HG03175 (cell line): ENCODE data around the gene TMEM182.

ENCODE experiments used
- ATAC-seq: cut with Tn5 transposase; IDR thresholded peaks from one replicate; pipeline ENCODE4 v1.9.1; 2021; ENCODE audit warnings: mild to moderate bottlenecking, moderate library complexity; ENCODE audit not compliant: unreplicated experiment

TMEM182 gene

DNA sequence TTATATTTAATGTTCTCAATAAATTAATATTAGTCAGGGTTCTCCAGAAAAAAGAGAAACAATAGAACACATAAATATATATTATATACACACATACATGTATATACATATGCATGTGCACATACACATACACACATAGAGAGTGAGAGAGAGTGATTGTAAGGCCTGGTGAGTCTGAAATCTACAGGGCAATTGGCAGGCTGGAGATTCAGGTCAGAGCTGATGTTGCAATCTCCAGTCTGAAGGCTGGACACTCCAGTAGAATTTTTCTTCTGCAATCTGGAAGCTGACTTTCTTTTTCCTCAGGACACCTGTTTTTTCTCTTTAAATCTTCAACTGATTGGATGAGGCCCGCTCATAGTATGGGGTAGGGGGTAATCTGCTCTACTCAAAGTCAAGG is 3.2 kb downstream of the TMEM182 start:
- ATAC-seq: no peak

DNA sequence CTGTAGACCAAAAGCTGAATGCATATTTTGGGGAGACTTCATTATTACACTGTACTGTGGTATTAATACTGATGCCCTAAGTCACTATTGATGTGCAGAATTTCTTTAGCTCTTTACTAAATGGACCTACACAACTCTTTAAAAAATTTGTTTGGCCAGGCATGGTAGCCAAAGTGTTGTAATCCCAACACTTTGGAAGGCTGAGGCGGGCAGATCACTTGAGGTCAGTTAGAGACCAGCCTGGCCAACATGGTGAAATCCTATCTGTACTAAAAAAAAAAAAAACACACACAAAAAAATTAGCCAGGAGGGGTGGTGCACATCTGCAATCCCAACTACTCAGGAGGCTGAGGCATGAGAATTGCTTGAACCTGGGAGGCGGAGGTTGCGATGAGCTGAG is 6.4 kb downstream of the TMEM182 start:
- ATAC-seq: no peak

DNA sequence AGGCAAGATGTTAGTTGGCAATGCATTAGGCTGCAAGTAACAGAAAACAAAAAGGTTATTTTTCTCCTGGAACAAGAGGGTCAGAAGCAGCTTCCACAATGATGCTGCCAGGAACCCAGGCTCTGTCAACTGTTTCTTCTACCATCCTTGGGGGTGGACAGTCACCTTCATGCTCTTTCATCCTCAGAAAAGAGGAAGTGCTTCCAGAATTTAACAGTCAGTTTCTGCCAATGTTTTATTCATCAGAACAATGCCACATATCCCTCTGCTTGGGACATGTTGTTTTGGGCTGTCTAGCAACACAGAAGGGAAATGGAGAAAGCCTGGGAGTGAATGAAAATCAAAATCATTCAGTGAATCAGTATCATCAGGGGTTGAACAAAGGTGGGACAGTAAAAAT is 7.1 kb downstream of the TMEM182 start:
- ATAC-seq: no peak

DNA sequence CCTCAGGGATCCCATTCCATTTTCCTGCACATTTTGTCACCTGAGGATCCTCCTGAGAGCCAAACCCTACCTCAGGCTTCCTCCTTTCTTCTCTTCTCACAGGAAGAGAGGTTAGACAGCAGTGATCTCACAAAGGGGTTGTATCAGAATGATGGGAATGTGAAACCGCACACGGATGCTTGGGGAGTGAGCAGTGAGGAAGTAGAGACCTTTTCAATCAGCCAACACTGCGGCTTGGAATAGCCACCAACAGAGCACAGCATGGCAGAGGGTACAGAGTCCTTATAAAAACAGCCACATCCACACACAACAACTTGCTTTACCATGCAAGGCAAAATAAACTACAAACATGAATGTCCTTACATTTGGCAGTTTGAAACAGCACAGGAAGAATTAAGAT is 8.7 kb downstream of the TMEM182 start:
- ATAC-seq: no peak

DNA sequence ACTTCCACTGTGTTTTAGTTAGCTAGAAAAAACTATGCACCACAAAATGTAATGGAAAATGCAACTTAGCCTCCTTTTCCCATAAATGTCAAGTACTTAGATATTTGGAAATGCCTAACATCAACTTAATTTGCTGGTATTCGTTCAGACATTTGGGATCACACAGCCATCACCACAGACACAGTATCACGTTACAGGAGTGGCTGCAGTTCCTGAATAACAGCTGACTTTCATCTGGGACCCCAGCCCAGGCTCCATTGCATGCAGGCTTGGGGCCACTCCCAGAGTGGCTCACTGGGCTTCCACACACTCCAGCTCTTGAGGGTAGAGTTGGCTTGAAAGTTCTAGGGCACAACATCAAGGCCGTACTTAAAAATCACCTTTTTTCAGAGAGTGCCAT is 9.3 kb downstream of the TMEM182 start:
- ATAC-seq: no peak

DNA sequence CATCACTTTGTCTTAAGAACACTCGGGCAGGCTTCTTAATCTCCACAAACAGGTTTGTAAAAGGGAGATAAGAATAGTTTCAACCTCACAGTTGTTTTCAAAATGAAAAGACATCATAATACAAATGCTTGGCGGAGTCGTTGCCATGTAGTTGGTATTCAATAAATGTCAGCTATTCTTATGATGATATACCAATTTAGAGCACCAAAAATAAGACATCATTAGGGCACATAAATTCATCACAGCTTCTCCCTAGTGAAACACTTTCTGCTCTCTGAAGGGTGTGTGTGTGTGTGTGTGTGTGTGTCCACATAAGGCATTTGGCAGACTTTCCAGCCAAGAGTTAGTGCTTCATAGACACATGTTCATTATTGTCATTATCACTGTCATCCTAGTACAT is 10.8 kb downstream of the TMEM182 start:
- ATAC-seq: no peak

DNA sequence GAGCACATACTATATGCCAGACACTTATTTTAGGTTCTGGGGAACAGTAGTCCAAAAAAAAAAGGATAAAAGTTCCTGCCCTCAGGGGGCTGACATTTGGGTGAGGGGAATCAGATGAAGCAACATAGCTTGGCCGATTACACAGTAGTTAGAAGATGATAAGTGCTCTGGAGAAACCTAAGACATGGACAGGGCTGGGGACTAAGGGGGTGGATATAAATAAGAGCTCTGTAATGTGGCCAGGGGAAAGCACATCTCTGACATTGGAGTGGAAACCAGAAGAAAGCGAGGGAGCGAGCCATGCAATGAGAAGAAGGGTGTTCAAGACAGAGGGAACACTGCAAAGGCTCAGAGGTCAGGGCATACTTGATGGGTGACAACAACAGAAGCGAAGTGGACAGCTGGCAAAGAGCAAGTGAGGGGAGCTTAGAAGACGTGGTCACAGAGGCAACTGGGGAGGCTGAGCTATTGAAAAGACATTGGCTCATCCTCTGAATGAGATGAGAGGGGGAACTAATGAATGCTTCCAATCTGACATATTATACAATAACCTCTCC is 11.4 kb downstream of the TMEM182 start:
- ATAC-seq: no peak

DNA sequence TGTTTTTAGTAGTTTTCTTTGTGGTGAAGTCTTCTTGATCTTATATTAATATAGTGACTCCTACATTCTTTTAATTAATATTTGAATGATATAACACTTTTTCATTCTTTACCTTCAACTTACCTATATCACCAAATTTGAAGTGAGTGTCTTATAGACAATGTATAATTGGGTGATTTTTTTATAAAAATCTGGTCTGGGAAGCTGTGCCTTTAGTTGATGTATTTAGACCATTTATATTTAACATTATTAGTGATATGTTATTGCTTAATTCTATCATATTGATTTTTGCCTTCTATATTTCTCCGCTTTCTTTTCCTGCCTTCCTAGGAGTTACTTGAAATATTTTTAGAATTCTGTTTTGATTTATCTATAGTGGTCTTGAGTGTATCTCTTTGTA is 16.4 kb downstream of the TMEM182 start:
- ATAC-seq: no peak

DNA sequence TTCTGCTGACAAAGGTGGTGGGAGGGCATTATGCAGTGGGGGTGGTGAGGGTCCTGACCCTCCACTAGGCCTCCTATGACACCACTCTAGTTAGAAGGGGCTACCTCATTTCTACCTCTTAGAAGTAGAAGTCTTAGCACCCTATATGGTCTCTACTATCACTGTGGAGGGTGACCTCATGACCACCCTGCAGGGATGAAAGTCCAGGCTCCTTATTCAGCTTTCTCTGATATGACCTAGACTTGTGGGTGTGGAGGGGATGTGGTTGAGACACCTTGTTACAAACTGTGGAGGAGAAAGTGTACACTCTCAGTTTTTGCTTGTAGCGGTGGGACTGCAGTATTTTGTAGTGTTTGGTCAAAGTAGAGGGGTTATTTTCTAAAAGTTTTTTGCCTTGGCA is 18.6 kb downstream of the TMEM182 start:
- ATAC-seq: no peak

DNA sequence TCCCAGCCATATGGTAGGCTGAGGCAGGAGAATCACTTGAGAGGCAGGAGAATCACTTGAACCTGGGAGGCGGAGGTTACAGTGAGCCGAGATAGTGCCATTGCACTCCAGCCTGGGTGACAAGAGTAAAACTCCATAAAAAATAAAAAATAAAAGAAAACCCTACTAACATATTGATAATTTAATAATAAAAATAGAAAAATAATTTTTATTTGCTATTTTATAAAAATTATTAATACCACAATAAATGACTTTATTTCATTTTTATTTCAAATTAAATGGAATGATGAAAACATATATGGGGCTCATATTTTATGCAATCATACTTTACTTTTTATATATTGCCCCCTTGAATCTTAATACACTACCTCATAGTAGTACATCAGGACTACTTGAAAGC is 20.4 kb downstream of the TMEM182 start:
- no peak for ATAC-seq

DNA sequence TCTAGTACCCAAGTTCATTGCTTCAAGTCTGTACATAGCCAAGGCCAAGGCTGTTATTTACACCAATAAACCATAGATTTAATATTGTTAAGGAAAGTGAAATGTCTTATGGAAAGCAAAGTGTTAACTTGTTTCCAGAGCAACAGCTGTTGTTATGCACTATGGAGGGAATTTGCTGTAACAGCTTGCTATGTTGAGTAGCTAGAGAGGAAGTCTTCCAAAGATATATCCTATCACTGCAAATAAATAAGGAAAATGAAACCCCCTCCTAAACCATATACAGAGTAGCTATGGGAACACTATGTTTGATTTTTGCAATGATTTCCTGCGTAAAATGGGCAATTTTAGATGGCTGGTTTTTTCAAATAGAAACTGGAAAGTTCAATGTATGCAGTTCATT is 21.1 kb downstream of the TMEM182 start:
- no peak for ATAC-seq

DNA sequence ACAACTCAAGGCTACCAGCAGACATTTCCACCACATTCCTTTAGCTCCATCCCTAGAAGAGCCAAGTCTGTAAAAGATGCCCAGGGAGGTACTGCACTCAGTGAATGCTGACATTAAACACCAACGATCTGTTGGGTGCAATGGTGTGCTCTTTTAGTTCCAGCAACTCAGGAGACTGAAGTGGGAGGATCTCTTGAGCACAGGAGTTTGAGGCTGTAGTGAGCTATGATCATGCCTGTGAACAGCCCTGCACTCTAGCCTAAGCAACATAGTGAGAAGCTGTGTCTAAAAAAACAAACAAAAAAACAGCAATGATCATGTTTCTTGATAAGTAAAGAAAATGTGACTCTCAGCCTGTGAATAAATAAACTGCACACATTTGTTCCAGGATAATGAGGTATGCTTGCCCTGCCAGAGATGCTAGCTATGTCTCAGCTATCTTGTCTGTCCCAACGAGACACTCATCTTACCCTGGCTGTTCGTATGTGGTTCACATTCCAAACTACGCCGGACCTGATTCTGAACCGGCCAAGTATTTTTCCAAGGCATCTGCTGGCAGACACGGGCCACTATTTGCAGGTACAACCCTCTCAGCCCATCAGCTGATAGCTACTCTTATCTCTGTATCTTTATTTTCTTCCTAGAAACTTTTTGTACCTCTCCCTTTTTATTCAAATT is 21.8 kb downstream of the TMEM182 start:
- ATAC-seq: no peak

DNA sequence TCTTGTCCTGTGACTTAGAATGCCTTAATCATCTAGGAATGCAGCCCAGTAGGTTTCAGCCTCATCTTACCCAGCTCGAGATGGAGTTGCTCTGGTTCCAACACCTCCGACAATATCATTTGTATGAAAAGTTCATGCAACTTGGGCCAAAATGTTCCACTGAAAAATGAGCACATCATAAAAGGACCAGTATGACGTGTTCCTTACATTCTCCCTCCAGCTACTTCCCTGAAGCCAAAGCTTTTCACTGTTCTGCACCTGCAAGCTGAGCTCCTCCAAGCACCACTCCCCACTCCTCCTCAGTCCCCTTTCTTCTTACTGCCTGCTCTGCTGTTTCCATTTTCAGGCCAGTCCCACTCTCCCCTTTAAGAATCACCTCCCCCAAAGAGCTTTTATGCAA is 23.1 kb downstream of the TMEM182 start:
- no peak for ATAC-seq

DNA sequence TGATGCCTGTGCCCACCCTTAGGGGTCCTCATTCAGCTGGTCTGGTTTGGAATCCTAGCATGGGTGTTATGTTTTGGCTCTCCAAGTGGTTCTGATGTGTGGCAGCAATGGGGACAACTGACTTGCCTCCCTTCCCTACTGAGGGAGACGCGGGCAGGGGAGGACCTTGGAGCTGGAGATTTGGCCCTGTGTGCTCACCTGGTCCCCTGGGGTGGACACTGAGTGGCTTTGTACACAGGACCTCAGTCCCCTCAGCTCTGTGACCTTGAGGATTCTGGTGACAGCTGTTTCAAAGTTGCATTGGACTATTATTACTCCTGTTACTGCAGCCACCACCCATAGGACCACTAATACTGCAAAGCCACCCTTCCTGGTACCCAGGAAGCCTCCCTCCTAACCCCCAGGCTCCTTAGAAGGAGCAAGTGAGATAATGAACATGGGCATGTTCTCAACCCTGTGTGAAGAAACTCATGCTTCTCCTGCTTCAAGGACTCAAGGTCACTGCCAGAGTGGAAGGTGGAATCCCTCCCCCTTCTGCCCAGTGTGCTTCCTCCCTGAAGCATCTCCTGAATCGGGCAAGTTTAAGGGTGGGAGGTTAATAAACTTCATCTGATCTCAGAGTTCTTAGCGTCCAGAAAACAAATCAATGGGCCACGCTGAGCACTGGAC is 26.5 kb downstream of the TMEM182 start:
- ATAC-seq: no peak

DNA sequence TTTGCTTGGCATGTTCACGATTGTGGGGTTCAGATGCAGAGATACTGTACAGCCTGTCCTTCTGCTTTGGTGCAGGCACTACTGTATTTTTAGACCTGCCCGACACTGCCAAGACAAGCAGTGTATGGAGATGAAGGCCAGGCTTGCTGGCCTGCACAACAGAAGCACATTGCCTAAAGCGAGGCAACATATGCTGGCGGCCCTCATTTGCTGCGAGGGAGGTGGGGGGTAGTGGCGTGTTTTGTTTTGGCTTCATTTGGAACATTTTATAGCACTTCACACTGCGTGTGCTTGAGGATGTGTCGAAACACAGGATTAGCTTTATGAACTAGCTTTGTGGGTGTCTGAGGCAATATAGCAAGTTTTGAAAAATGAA is 27.0 kb downstream of the TMEM182 start:
- ATAC-seq: no peak

DNA sequence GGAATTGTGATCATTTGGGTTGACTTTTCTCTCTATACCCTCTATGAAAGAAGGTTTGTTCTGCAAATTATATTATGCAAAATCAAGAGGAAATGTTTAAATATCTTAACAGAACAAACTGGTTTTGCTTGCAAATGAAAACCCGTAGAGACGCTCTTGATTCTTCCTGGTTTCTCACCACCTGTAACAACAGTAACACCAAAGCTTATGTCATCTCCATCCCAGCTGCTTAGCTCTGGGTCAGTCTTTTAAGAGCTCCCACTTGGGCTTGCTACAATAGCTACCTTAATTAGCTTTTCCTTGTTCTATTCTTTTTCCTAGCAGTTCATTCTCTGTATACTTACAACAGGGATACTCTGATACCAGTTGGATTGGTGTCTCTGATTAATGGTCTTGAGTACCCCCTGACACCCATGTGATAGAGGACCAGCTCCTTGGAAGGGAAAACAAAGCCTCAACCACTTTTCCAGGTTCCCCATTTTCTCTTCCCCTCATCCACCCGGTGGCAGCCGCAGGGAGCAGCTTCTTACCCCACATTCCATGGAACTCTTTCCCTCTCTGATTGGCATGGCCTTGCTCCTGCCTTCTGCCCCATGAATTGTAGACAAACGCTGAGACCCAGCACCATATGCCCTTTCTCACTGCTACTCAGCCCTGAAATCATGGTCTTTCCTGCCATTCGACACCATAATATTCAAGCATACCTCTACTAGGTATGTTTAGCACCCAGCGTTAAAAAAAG is 27.7 kb downstream of the TMEM182 start:
- no peak for ATAC-seq

DNA sequence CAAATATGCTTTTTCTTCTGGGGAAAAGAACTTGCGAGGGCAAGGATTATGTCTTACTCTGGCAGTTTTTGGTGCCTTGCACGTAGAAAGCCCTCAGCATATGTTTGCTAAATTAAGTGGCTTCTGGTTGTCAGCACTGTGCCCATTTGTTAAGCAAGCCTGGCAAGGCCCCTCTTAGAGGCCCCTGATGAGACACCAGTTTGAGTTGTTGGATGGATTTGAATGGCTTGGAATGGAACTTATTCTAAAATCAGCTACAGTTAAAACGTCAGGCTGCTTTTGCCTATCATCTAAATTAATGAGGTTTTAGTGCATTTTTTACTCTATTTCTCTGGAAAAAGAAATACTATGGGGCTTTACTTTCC is 28.2 kb downstream of the TMEM182 start:
- ATAC-seq: no peak

DNA sequence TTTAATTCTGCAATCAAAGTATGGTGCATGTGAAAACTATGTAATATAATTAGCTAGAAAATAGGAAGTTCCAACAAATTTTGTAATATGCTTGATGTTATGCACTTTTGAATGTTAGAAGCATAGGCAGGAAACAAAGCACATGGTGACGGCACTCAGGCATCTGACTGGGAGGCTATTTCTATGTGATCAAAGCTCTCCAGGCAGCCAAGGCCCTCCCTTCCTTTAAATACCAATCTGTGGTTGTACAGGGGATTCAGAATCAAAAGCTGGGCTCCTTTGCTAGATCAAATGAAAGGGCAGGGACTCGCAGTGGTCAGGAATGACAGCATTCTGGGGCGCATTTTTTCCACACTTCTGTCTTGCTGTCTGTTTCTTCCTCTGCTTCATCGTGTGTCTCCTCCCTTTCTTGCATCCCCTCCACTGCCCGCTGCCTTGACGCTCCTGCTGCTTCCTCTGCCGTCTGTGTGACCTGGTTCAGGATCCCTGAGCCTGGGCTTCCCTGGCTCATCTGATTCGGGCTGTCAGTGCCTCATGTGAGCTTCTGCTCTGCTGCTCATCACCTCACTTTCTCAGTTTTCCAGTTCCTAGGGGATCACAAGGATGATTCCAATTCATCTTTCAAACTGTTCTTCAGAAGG is 30.9 kb downstream of the TMEM182 start:
- no peak for ATAC-seq

DNA sequence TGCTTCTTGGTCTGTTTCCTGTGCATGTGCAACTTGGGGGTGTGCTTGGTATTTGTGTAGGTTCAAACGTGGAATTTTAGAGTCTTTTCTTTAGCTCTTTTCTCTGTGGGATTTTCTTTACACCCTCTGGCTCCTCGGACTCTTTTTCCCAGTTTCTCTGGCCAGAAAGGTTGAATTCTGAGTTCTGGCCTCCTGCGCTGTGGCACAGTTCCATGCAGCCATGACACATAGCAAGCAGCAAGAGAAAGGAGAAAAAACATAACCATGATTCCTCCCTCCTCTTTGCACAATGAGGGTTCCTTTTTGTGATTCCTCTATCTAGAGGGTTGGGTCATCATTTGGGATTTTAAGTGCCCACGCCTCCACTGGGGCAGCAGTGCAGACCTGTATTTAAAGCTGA is 33.8 kb downstream of the TMEM182 start:
- no peak for ATAC-seq

DNA sequence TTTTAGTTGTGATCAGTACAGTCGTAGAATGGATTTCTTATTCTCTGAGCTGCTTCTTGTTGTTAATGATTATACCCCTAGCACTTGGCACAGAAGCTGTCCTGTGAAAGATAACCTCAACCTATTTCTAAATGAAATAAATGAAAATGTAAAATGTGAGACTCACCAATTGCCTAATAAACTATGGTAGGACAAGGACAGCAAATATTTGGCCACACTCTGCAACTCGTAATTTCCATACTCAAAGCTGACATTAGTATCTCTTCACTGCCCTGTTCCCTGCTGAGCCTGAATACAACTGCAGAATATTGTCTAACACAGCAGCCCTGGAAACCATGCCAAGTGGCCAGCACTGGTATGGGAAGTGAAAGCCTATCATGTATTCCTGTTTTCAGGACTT is 34.5 kb downstream of the TMEM182 start:
- ATAC-seq: no peak

DNA sequence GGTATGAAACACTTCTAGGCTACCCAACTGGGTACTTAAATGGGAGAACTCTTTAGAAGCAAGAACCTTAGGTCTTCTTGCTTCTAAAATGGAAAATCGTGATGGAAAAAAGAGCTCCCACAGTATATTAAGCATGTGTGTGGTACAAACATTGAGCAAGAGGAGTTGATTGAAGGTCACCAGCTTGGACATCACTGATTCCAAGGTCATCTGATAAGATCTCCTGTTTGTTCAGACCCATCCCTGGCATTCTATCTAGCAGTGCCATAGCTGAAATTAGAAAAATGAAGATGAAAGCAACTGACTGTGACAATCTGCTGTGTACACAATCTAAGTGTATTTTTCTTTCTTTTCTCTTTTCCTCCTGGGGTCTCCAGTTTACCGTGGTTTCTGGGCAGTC is 35.7 kb downstream of the TMEM182 start:
- no peak for ATAC-seq

DNA sequence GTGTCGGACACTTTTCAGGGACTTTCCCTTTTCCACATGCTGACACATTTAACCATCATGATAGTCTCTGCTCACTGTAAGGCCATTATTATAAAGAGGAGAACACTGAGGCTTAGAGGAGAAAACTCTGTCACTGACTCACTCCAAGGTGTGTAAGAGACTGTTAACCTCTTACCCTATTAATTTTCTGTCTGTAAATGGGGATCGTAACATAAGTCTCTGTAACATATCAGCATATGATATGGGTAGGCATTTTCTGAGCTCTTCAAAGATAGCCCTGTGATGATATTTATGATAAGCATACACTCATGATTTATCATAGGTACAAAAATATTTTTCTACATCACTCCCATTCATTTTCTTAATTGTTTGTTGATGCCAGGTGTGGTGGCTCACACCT is 36.4 kb downstream of the TMEM182 start:
- no peak for ATAC-seq
